ENCODE data around the gene SHC3. TPM values are rescaled to one million over a fixed set of nuclear protein-coding genes. Genes with fewer than 3 reads are reported as not detected.

The SHC3 gene
- total and polyA plus RNA-seq, 2 of the 4 experiments (the other 2 are of a cell fraction): 4.5 to 13.3 TPM

DNA sequence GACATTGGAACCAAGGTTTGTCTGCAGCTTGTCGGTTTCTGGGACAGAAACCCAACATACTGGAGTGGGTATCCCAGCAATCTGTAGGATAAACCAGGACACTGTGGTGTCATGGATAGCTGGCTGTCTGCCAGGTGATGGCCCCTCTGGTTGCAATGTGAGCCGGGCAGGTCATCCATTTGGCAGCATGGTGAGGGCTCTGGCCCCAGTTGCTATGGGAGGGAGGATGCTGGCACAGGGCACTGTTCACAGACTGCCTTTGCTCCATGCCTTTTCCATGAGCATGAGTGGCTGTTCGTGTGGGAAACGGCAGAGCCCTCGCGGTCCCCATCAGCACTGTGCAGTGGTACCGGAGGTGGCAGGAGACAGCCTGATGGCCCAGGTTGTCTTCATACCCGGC, 181.0 kb downstream of the SHC3 start:
- Histone ChIP-seq H3K27me3 (ENCODE audit: control insufficient read depth, insufficient read depth, low read length) (no peaks in the 10 kb centered on the region), H2BK120ac (ENCODE audit: low read depth, low read length) (no peak overlapping the region), H3K9ac (ENCODE audit: low read depth, low read length) (no peak overlapping the region), H3K18ac (ENCODE audit: low read depth, low read length) (no peak overlapping the region), H3K4ac (ENCODE audit: low read depth, low read length) (no peak overlapping the region), H2BK15ac (ENCODE audit: low read depth, low read length) (no peak overlapping the region), H3K27ac (ENCODE audit: insufficient read depth, low read length) (no peak overlapping the region), H3K4me2 (ENCODE audit: low read depth, low read length) (no peak overlapping the region), H3K79me1 (ENCODE audit: low read depth in 1 of 2, low read length in 2 of 2) (peaks cover 30 to 63% of the 10 kb centered on the region in 2 experiments), H4K5ac (ENCODE audit: low read depth, low read length) (no peak overlapping the region), H2AK9ac (replicated peaks; ENCODE audit: low read depth, low read length, poor library complexity) (no peak overlapping the region), H4K8ac (ENCODE audit: low read depth in 2 of 2, low read length in 2 of 2) (no peak overlapping the region; a peak in 1 of 4 replicates), H3K4me1 (ENCODE audit: control insufficient read depth, insufficient read depth, low read length) (peaks cover 27% of the 10 kb centered on the region), H4K91ac (ENCODE audit: insufficient read depth, low read depth, low read length) (no peak overlapping the region), H2BK5ac (ENCODE audit: low read depth, low read length, poor library complexity, severe bottlenecking) (no peak overlapping the region), H3K4me3 (ENCODE audit: insufficient read depth, low read depth, low read length) (no peak overlapping the region), H3K36me3 (ENCODE audit: control insufficient read depth, insufficient read depth, low read length) (peaks cover 46% of the 10 kb centered on the region), H4K20me1 (ENCODE audit: insufficient read depth, low read length) (peaks cover 10% of the 10 kb centered on the region), H3K9me1 (ENCODE audit: insufficient read depth, low read length) (peaks cover 27% of the 10 kb centered on the region), H2AFZ (replicated peaks; ENCODE audit: low read length, poor library complexity) (no peak overlapping the region), H2BK20ac (ENCODE audit: low read depth, low read length) (no peak overlapping the region), H2AK5ac (ENCODE audit: low read depth, low read length) (no peak overlapping the region), H3K23ac (ENCODE audit: low read depth, low read length) (no peak overlapping the region), H3K56ac (ENCODE audit: extremely low read depth, insufficient read depth, low read length) (no peak overlapping the region), H3K14ac (replicated peaks; ENCODE audit: low read depth, low read length) (no peak overlapping the region), H3K9me3 (ENCODE audit: control insufficient read depth, insufficient read depth, low read length) (no peaks in the 10 kb centered on the region)
- TF ChIP-seq RCOR1 (IDR thresholded peaks at IDR 0.05; ENCODE audit: insufficient replicate concordance, low read length) (no peak), RFX5 (IDR thresholded peaks at IDR 0.05; ENCODE audit: low read depth, low read length) (no peak), MAFK (IDR thresholded peaks at IDR 0.05; ENCODE audit: low read depth, low read length) (no peak), FOS (IDR thresholded peaks at IDR 0.05; ENCODE audit: low read depth, low read length) (no peak), MAZ (IDR thresholded peaks at IDR 0.05; ENCODE audit: borderline replicate concordance, low read depth, low read length) (no peak), CEBPB (IDR thresholded peaks at IDR 0.05; ENCODE audit: low read depth, low read length) (no peak), SMC3 (IDR thresholded peaks at IDR 0.05; ENCODE audit: low read depth, low read length) (no peak), NFE2L2 (IDR thresholded peaks at IDR 0.05; ENCODE audit: low read depth, low read length) (no peak), RAD21 (IDR thresholded peaks at IDR 0.05; ENCODE audit: low read length) (no peak), CHD1 (IDR thresholded peaks at IDR 0.05; ENCODE audit: low read depth, low read length) (no peak), MXI1 (IDR thresholded peaks at IDR 0.05; ENCODE audit: borderline replicate concordance, low read depth, low read length) (no peak)
- TF ChIP-seq, protein P1, sequence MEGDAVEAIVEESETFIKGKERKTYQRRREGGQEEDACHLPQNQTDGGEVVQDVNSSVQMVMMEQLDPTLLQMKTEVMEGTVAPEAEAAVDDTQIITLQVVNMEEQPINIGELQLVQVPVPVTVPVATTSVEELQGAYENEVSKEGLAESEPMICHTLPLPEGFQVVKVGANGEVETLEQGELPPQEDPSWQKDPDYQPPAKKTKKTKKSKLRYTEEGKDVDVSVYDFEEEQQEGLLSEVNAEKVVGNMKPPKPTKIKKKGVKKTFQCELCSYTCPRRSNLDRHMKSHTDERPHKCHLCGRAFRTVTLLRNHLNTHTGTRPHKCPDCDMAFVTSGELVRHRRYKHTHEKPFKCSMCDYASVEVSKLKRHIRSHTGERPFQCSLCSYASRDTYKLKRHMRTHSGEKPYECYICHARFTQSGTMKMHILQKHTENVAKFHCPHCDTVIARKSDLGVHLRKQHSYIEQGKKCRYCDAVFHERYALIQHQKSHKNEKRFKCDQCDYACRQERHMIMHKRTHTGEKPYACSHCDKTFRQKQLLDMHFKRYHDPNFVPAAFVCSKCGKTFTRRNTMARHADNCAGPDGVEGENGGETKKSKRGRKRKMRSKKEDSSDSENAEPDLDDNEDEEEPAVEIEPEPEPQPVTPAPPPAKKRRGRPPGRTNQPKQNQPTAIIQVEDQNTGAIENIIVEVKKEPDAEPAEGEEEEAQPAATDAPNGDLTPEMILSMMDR (conservative IDR thresholded peaks at IDR 0.05; ENCODE audit: low read depth, low read length): no peak
- TF ChIP-seq, protein P2, sequence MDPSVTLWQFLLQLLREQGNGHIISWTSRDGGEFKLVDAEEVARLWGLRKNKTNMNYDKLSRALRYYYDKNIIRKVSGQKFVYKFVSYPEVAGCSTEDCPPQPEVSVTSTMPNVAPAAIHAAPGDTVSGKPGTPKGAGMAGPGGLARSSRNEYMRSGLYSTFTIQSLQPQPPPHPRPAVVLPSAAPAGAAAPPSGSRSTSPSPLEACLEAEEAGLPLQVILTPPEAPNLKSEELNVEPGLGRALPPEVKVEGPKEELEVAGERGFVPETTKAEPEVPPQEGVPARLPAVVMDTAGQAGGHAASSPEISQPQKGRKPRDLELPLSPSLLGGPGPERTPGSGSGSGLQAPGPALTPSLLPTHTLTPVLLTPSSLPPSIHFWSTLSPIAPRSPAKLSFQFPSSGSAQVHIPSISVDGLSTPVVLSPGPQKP (IDR thresholded peaks at IDR 0.05; ENCODE audit: borderline replicate concordance, low read depth, low read length): no peak
- TF ChIP-seq, protein P3, sequence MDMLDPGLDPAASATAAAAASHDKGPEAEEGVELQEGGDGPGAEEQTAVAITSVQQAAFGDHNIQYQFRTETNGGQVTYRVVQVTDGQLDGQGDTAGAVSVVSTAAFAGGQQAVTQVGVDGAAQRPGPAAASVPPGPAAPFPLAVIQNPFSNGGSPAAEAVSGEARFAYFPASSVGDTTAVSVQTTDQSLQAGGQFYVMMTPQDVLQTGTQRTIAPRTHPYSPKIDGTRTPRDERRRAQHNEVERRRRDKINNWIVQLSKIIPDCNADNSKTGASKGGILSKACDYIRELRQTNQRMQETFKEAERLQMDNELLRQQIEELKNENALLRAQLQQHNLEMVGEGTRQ (IDR thresholded peaks at IDR 0.05; ENCODE audit: low read depth, low read length): no peak
- WGBS, 2 experiments (ENCODE audit: extremely low coverage in 2 of 2, insufficient read length in 1 of 2): 66% methylated on average over 6 of the region's 8 CpGs; no CpG with 5 or more reads in 1 of the 2 experiments
- intact Hi-C loops (cut with micrococcal nuclease) (no loop called here), dilution Hi-C loops (cut with HindIII; ENCODE audit: low sequenced_read_pairs, unreplicated experiment) (loop anchor here (25.0 kb wide), 1 partner anchor 360 kb away; no protein-coding TSS in a partner anchor), in situ Hi-C loops (cut with MboI; ENCODE audit: low sequenced_read_pairs) (loop anchor here (10.0 kb wide), 1 partner anchor 223 kb away; no protein-coding TSS in a partner anchor)
- ATAC-seq (ENCODE audit: low read depth) (no peak), DNase-seq (no peak)
- CTCF ChIA-PET: no interaction called here
- no TSS peak for BruUV-seq (replicated peaks)
- POLR2A ChIA-PET (ENCODE audit: unreplicated experiment): no interaction called here
